Measurements from ENCODE around the gene SYNC. TPM values are rescaled to one million over a fixed set of nuclear protein-coding genes. Genes with fewer than 3 reads are reported as not detected.

Gene SYNC
- total RNA-seq, 1 experiment from 2014 or later: 0.20 TPM

DNA sequence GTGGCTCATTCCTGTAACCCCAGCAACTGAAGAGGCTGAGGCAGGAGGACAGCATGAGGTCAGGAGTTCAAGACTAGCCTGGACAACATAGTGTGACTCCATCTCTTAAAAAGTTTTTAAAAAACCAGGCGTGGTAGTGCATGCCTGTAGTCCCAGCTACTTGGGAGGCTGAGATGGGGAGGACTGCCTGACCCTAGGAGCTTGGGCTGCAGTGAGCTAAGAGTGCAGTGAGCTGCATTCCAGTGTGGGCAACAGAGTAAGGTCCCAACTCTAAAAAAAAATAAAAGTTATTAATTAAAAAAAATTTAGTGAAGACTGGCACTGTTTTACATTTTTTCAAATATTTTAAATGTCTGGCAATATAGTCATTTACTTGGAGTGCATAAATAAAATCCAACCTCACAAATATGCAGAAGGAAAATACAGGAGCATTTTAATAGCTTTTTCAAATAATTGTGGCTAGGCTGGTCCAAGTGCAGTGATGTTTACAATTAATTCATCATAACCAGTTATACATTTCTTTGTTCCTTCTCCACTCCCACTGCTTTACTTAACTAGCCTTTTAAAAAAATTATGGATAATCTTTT is 63.0 kb downstream of the SYNC start:
- TF ChIP-seq, protein P1, sequence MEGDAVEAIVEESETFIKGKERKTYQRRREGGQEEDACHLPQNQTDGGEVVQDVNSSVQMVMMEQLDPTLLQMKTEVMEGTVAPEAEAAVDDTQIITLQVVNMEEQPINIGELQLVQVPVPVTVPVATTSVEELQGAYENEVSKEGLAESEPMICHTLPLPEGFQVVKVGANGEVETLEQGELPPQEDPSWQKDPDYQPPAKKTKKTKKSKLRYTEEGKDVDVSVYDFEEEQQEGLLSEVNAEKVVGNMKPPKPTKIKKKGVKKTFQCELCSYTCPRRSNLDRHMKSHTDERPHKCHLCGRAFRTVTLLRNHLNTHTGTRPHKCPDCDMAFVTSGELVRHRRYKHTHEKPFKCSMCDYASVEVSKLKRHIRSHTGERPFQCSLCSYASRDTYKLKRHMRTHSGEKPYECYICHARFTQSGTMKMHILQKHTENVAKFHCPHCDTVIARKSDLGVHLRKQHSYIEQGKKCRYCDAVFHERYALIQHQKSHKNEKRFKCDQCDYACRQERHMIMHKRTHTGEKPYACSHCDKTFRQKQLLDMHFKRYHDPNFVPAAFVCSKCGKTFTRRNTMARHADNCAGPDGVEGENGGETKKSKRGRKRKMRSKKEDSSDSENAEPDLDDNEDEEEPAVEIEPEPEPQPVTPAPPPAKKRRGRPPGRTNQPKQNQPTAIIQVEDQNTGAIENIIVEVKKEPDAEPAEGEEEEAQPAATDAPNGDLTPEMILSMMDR (IDR thresholded peaks at IDR 0.05; ENCODE audit: insufficient read depth in 1 of 2, low read depth in 1 of 2, low read length in 1 of 2, severe bottlenecking in 1 of 2, unreplicated experiment in 1 of 2): no peak
- no peaks in the 10 kb centered on the region for H3K36me3 ChIP-seq (ENCODE audit: control insufficient read depth, insufficient read depth, low read length)
- BruUV-seq (replicated peaks): no TSS peak
- ChIA-PET POLR2A (interaction anchor here (0.6 kb wide), 1 partner anchor 10 kb away, joined by 4 read pairs; no protein-coding TSS in a partner anchor), CTCF (no interaction called here)
- Mint-ChIP-seq H3K27ac (ENCODE audit: unreplicated experiment) (no peak overlapping the region), H3K4me1 (ENCODE audit: low read depth, unreplicated experiment) (peaks cover 16% of the 10 kb centered on the region), H3K36me3 (ENCODE audit: insufficient read depth, unreplicated experiment) (peaks cover 7% of the 10 kb centered on the region), H3K9me3 (ENCODE audit: unreplicated experiment) (no peaks in the 10 kb centered on the region), H3K4me3 (ENCODE audit: unreplicated experiment) (no peak overlapping the region), H3K27me3 (ENCODE audit: insufficient read depth, unreplicated experiment) (no peaks in the 10 kb centered on the region)
- H3K4me3 ChIP-seq (ENCODE audit: low read depth, low read length): no peak overlapping the region
- no peaks in the 10 kb centered on the region for H3K4me1 ChIP-seq
- no peaks in the 10 kb centered on the region for H3K9me3 ChIP-seq
- H3K27me3 ChIP-seq (replicated peaks; ENCODE audit: control insufficient read depth, insufficient read depth, low read length): no peaks in the 10 kb centered on the region
- intact Hi-C loops (cut with micrococcal nuclease; ENCODE audit: unreplicated experiment): no loop called here
- no peak for DNase-seq

DNA sequence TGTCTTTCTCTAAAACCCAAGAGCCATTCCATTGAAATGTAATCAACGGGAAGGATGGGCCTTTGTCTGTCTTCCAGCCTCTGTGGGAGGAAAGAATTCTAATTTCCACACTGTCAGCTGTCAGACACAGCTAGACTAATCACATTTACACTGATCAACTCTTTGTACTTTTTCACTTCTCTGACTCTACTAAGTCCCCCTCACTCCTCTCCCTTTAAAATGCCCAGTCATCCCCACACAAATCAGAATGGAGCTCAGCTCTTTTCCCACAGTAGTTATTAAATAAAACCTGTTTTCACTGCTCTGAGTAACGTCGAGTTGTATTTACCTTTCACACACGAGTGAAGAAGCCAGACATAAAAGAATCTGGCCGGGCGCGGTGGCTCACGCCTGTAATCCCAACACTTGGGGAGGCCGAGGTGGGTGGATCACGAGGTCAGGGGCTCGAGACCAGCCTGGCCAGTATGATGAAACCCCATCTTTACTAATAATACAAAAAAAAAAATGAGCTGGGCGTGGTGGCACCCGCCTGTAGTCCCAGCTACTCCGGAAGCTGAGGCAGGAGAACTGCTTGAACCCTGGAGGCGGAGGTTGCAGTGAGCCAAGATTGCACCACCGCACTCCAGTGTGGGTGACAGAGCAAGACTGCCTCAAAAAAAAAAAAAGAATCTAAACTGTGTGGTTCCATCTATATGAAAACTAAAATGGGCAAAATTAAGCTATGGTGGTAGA is 65.5 kb downstream of the SYNC start:
- H3K4me1 Mint-ChIP-seq (ENCODE audit: low read depth, unreplicated experiment): peaks cover 16% of the 10 kb centered on the region
- no peaks in the 10 kb centered on the region for H3K27me3 Mint-ChIP-seq (ENCODE audit: insufficient read depth, unreplicated experiment)
- H3K4me3 Mint-ChIP-seq (ENCODE audit: unreplicated experiment): no peak overlapping the region
- no peak overlapping the region for H3K27ac Mint-ChIP-seq (ENCODE audit: unreplicated experiment)
- peaks cover 11% of the 10 kb centered on the region for H3K36me3 Mint-ChIP-seq (ENCODE audit: insufficient read depth, unreplicated experiment)
- no peaks in the 10 kb centered on the region for H3K9me3 ChIP-seq
- TF ChIP-seq, protein P1 (IDR thresholded peaks at IDR 0.05; ENCODE audit: insufficient read depth in 1 of 2, low read depth in 1 of 2, low read length in 1 of 2, severe bottlenecking in 1 of 2, unreplicated experiment in 1 of 2): no peak
- CTCF ChIA-PET: no interaction called here
- H3K4me1 ChIP-seq: no peaks in the 10 kb centered on the region
- H3K36me3 ChIP-seq (ENCODE audit: control insufficient read depth, insufficient read depth, low read length): no peaks in the 10 kb centered on the region
- no peaks in the 10 kb centered on the region for H3K27me3 ChIP-seq (replicated peaks; ENCODE audit: control insufficient read depth, insufficient read depth, low read length)
- no peaks in the 10 kb centered on the region for H3K9me3 Mint-ChIP-seq (ENCODE audit: unreplicated experiment)
- no TSS peak for BruUV-seq (replicated peaks)
- peak; percentile 12 to 36 for DNase-seq
- no peak overlapping the region for H3K4me3 ChIP-seq (ENCODE audit: low read depth, low read length)
- POLR2A ChIA-PET: no interaction called here
- intact Hi-C loops (cut with micrococcal nuclease; ENCODE audit: unreplicated experiment): no loop called here

DNA sequence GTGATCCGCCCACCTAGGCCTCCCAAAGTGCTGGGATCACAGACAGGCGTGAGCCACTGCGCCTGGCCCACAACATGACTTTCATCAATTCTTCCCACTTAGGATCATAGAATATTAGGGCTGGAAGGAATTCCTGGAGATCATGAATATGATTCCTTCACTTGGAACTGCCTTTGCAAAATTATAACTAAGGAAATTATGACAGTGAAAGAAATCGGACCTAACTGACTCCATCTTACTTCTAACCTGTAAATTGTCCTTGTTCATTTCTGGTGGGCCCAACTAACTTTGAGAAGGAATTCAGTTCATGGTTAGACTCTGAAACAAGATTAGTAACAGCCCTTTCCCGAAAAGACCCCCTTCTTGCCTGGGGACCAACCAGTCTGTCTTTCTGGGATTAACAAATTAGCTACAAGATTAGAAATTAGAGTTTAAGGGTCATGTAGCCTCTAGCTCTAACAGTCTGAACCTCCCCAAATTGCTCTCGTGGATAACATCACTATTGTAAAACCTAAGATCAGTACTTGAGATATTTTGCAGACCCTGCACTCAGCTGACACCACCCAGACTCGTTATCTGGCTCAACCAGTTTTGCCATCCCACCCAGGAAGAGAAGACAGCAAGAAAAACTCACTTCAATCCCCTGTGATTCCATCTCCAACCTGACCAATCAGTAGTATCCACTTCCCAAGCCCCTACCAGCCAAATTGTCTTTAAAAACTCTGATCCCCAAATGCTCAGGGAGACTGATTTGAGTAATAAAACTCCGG is 66.9 kb downstream of the SYNC start:
- H3K27ac Mint-ChIP-seq (ENCODE audit: unreplicated experiment): no peak overlapping the region
- Histone ChIP-seq H3K4me3 (ENCODE audit: low read depth, low read length) (no peak overlapping the region), H3K27me3 (replicated peaks; ENCODE audit: control insufficient read depth, insufficient read depth, low read length) (no peaks in the 10 kb centered on the region), H3K36me3 (ENCODE audit: control insufficient read depth, insufficient read depth, low read length) (no peaks in the 10 kb centered on the region), H3K9me3 (no peaks in the 10 kb centered on the region), H3K4me1 (no peaks in the 10 kb centered on the region)
- no TSS peak for BruUV-seq (replicated peaks)
- no peak for DNase-seq
- ChIA-PET CTCF (no interaction called here), POLR2A (no interaction called here)
- peaks cover 11% of the 10 kb centered on the region for H3K36me3 Mint-ChIP-seq (ENCODE audit: insufficient read depth, unreplicated experiment)
- peaks cover 16% of the 10 kb centered on the region for H3K4me1 Mint-ChIP-seq (ENCODE audit: low read depth, unreplicated experiment)
- no peaks in the 10 kb centered on the region for H3K9me3 Mint-ChIP-seq (ENCODE audit: unreplicated experiment)
- TF ChIP-seq, protein P1 (IDR thresholded peaks at IDR 0.05; ENCODE audit: insufficient read depth in 1 of 2, low read depth in 1 of 2, low read length in 1 of 2, severe bottlenecking in 1 of 2, unreplicated experiment in 1 of 2): no peak
- intact Hi-C loops (cut with micrococcal nuclease; ENCODE audit: unreplicated experiment): no loop called here
- H3K27me3 Mint-ChIP-seq (ENCODE audit: insufficient read depth, unreplicated experiment): no peaks in the 10 kb centered on the region
- H3K4me3 Mint-ChIP-seq (ENCODE audit: unreplicated experiment): no peak overlapping the region
